H9 (cell line): ENCODE results near the gene CERCAM. TPM values are rescaled to one million over a fixed set of nuclear protein-coding genes. Genes with fewer than 3 reads are reported as not detected.
A peak's percentile ranks its signal among the peaks of the same experiment; 100 is the strongest.

Experiments used
- DNase-seq: peaks from one replicate; pipeline ENCODE4 v3.0.0-alpha.2; 2017
- H2AFZ ChIP-seq: one replicate; pipeline ENCODE4 v1.6.1; 2013; ENCODE audit warnings: mild to moderate bottlenecking, low read length, control low read depth, moderate library complexity
- H2AK5ac ChIP-seq: 2 replicates; pipeline ENCODE4 v1.6.1; 2013; ENCODE audit warnings: low read length, control low read depth, mixed read lengths; ENCODE audit not compliant: insufficient read length
- H2BK120ac ChIP-seq: one replicate; pipeline ENCODE4 v1.6.1; 2013; ENCODE audit warnings: low read depth, mild to moderate bottlenecking, low read length, control low read depth, inconsistent platforms; ENCODE audit not compliant: poor library complexity, severe bottlenecking
- H2BK12ac ChIP-seq: 2 replicates; pipeline ENCODE4 v1.6.1; 2013; ENCODE audit warnings: low read length, control low read depth, mixed read lengths, low read depth; ENCODE audit not compliant: insufficient read length
- H2BK15ac ChIP-seq: 2 replicates; pipeline ENCODE4 v1.6.1; 2013; ENCODE audit warnings: low read depth, low read length, control low read depth
- H2BK20ac ChIP-seq: one replicate; pipeline ENCODE4 v1.6.1; 2013; ENCODE audit warnings: low read depth, mild to moderate bottlenecking, low read length, control low read depth, inconsistent platforms; ENCODE audit not compliant: poor library complexity, severe bottlenecking
- H2BK5ac ChIP-seq: 2 replicates; pipeline ENCODE4 v1.6.1; 2013; ENCODE audit warnings: low read length, control low read depth, mixed read lengths; ENCODE audit not compliant: insufficient read length
- H3K14ac ChIP-seq: 2 replicates; pipeline ENCODE4 v1.6.1; 2013; ENCODE audit warnings: low read length, control low read depth; ENCODE audit not compliant: insufficient read depth
- H3K18ac ChIP-seq: 2 replicates; pipeline ENCODE4 v1.6.1; 2013; ENCODE audit warnings: low read depth, mild to moderate bottlenecking, mixed read lengths, low read length, control low read depth; ENCODE audit not compliant: insufficient read length
- H3K23ac ChIP-seq: 2 replicates; pipeline ENCODE4 v1.6.1; 2013; ENCODE audit warnings: low read length, control low read depth, mixed read lengths, low read depth; ENCODE audit not compliant: insufficient read length
- H3K23me2 ChIP-seq: 2 replicates; pipeline ENCODE4 v1.6.1; 2013; ENCODE audit warnings: low read depth, mild to moderate bottlenecking, mixed read lengths, low read length, control low read depth; ENCODE audit not compliant: insufficient read length, poor library complexity, severe bottlenecking
- H3K27ac ChIP-seq: 2 replicates; pipeline ENCODE4 v1.5.1; 2013; ENCODE audit warnings: low read length, control low read depth, mixed read lengths, low read depth; ENCODE audit not compliant: insufficient read length
- H3K27me3 ChIP-seq: 2 replicates; pipeline ENCODE4 v1.6.1; 2013; ENCODE audit warnings: low read length, control low read depth, inconsistent platforms; ENCODE audit not compliant: insufficient read depth
- H3K4ac ChIP-seq: 2 replicates; pipeline ENCODE4 v1.6.1; 2013; ENCODE audit warnings: low read depth, mild to moderate bottlenecking, control low read depth, inconsistent platforms, low read length, moderate library complexity
- H3K4me1 ChIP-seq: 2 replicates; pipeline ENCODE4 v1.6.1; 2013; ENCODE audit warnings: low read length, control low read depth, inconsistent platforms; ENCODE audit not compliant: insufficient read depth
- H3K4me2 ChIP-seq: 2 replicates; pipeline ENCODE4 v1.6.1; 2013; ENCODE audit warnings: low read length, control low read depth, mixed read lengths; ENCODE audit not compliant: insufficient read length, insufficient read depth
- H3K56ac ChIP-seq: 2 replicates; pipeline ENCODE4 v1.6.1; 2013; ENCODE audit warnings: low read depth, mild to moderate bottlenecking, mixed read lengths, low read length, control low read depth; ENCODE audit not compliant: insufficient read length
- H3K79me1 ChIP-seq: 2 replicates; pipeline ENCODE4 v1.6.1; 2013; ENCODE audit warnings: low read depth, mild to moderate bottlenecking, moderate library complexity, low read length, control low read depth, inconsistent platforms; ENCODE audit not compliant: insufficient read depth, poor library complexity, severe bottlenecking
- H3K79me2 ChIP-seq: 2 replicates; pipeline ENCODE4 v1.6.1; 2013; ENCODE audit warnings: low read length, control low read depth, inconsistent platforms; ENCODE audit not compliant: insufficient read depth
- H3K9ac ChIP-seq: 2 replicates; pipeline ENCODE4 v1.6.1; 2013; ENCODE audit warnings: low read length, control low read depth, mixed read lengths; ENCODE audit not compliant: insufficient read length; ENCODE audit errors: extremely low read depth
- H3K9me3 ChIP-seq: one replicate; pipeline ENCODE4 v1.6.1; 2013; ENCODE audit warnings: low read depth, low read length, inconsistent platforms; ENCODE audit not compliant: control insufficient read depth
- H3T11ph ChIP-seq: one replicate; pipeline ENCODE4 v1.6.1; 2013; ENCODE audit warnings: mild to moderate bottlenecking, low read length, control low read depth, inconsistent platforms
- H4K20me1 ChIP-seq: one replicate; pipeline ENCODE4 v1.6.1; 2013; ENCODE audit not compliant: control insufficient read depth, insufficient read length, insufficient read depth
- H4K5ac ChIP-seq: 2 replicates; pipeline ENCODE4 v1.6.1; 2013; ENCODE audit warnings: low read depth, mild to moderate bottlenecking, mixed read lengths, low read length, control low read depth; ENCODE audit not compliant: insufficient read length
- H4K8ac ChIP-seq: replicated peaks from 2 replicates; pipeline ENCODE4 v1.6.1; 2013; ENCODE audit warnings: low read length, control low read depth, mixed read lengths, low read depth; ENCODE audit not compliant: insufficient read length
- H4K91ac ChIP-seq: 2 replicates; pipeline ENCODE4 v1.6.1; 2013; ENCODE audit warnings: low read depth, mild to moderate bottlenecking, moderate library complexity, mixed read lengths, low read length, control low read depth; ENCODE audit not compliant: insufficient read length
- H3K27ac Mint-ChIP-seq, 3 experiments: 2 replicates in 2 of 3; 3 replicates in 1 of 3; pipeline ENCODE4 v1.8.0; 2020 to 2021; ENCODE audit warnings: mixed read lengths in 3 of 3, mild to moderate bottlenecking in 1 of 3, moderate library complexity in 1 of 3
- H3K27me3 Mint-ChIP-seq: 2 replicates; pipeline ENCODE4 v1.8.0; 2021; ENCODE audit warnings: low read depth, mild to moderate bottlenecking, moderate library complexity, mixed read lengths
- H3K36me3 Mint-ChIP-seq, 3 experiments: 2 replicates in 2 of 3; 3 replicates in 1 of 3; pipeline ENCODE4 v1.8.0; 2020 to 2021; ENCODE audit warnings: low read depth in 3 of 3, mixed read lengths in 3 of 3; ENCODE audit not compliant: insufficient read depth in 1 of 3
- H3K4me1 Mint-ChIP-seq, 2 experiments: 2 replicates each; pipeline ENCODE4 v1.8.0; 2020; ENCODE audit warnings: mixed read lengths in 2 of 2
- H3K4me3 Mint-ChIP-seq, 2 experiments: 2 replicates in 1 of 2; 3 replicates in 1 of 2; pipeline ENCODE4 v1.8.0; 2020 to 2021; ENCODE audit warnings: mild to moderate bottlenecking in 2 of 2, mixed read lengths in 2 of 2, moderate library complexity in 1 of 2
- H3K9me3 Mint-ChIP-seq, 2 experiments: 2 replicates in 1 of 2; 3 replicates in 1 of 2; pipeline ENCODE4 v1.8.0; 2020; ENCODE audit warnings: mild to moderate bottlenecking in 2 of 2, mixed read lengths in 2 of 2, moderate library complexity in 1 of 2
- CTCF ChIP-seq: fragments of 200-600 bp; sonication (generic); conservative IDR thresholded peaks from 3 replicates; pipeline ENCODE4 v1.8.0; 2021; ENCODE audit warnings: antibody characterized with exemption, mild to moderate bottlenecking
- WGBS: extraction: QIAGEN DNeasy Blood & Tissue Kit; methylation state at CpG from one replicate; pipeline ENCODE4 v1.1.7; 2013; ENCODE audit warnings: missing lambda C conversion rate, low lambda C conversion rate, mixed read lengths; ENCODE audit not compliant: insufficient read length; ENCODE audit errors: extremely low coverage; 5-methylcytosine and 5-hydroxymethylcytosine counted together
- total RNA-seq: library from RNA; stranded (reverse); gene quantifications from 2 replicates; pipeline ENCODE4 v1.2.1, GENCODE V29; 2021

Gene CERCAM
- total RNA-seq, 1 experiment from 2014 or later: 5.4 TPM

DNA sequence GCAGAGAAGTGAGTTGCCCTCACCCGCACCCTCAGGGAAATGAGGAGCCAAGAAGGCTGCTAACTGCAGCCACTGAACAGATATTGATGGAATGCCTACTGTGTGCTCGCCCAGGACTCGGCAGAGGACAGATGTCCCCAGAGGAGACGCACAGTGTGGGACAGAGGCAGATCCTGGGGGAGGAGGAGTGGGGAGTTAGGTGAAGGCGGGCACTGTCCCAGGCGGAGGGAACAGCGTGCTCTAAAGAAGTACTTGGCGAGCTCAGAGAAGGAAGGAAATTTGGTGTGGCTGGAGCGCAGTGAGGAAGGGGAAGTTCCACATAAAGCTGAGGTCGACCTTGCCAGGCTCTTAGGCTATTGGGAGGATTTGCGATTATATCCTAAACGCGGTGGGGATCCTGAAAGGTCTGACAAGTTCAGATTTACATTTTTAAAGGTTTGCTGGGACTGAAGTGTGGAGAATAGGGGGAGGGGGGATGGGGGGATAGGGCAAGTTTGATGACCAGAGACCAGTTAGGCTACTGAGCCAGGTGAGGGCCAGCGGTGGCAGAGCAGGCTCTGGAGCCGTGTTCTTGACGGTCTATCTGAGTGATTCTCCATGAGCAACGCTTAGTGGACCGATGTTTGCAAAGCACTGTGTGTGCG lies 23.6 kb upstream of the CERCAM start:
- H3K23me2 ChIP-seq: peaks cover 6% of the 10 kb centered on the region
- H2BK5ac ChIP-seq: no peak overlapping the region
- H3K4ac ChIP-seq: no peak overlapping the region
- no peak overlapping the region for H2AFZ ChIP-seq
- H4K20me1 ChIP-seq: no peaks in the 10 kb centered on the region
- no peaks in the 10 kb centered on the region for H3K79me2 ChIP-seq
- no peak overlapping the region for H4K8ac ChIP-seq
- peaks cover 76% of the 10 kb centered on the region for H3K27me3 ChIP-seq
- no peak overlapping the region for H4K91ac ChIP-seq
- no peak overlapping the region for H3K56ac ChIP-seq
- H2BK15ac ChIP-seq: no peak overlapping the region
- no peaks in the 10 kb centered on the region for H3K79me1 ChIP-seq
- no peak overlapping the region for H3T11ph ChIP-seq
- no peak overlapping the region for H2AK5ac ChIP-seq
- WGBS: no CpG with 5 or more reads among the region's 19 CpGs
- H3K4me1 ChIP-seq: no peaks in the 10 kb centered on the region
- peak overlapping the region in 1 of 2 experiments; percentile 49; a peak in 2 of 5 replicates for H3K4me3 Mint-ChIP-seq
- no peak overlapping the region for H2BK12ac ChIP-seq
- no peak overlapping the region for H3K23ac ChIP-seq
- peaks cover under 1 to 3% of the 10 kb centered on the region in 2 experiments; a peak in 2 of 5 replicates for H3K9me3 Mint-ChIP-seq
- no peak overlapping the region; a peak in 3 of 7 replicates for H3K27ac Mint-ChIP-seq
- no peaks in the 10 kb centered on the region for H3K9me3 ChIP-seq
- no peak overlapping the region for H3K9ac ChIP-seq
- no peak overlapping the region for H3K14ac ChIP-seq
- H3K18ac ChIP-seq: no peak overlapping the region
- H3K4me2 ChIP-seq: no peak overlapping the region
- H3K27me3 Mint-ChIP-seq: peaks cover 97% of the 10 kb centered on the region
- H3K4me1 Mint-ChIP-seq: peaks cover 27% of the 10 kb centered on the region in 2 experiments
- no peak overlapping the region for H2BK20ac ChIP-seq
- peak; percentile 75 for DNase-seq
- no peak overlapping the region for H2BK120ac ChIP-seq
- TF ChIP-seq CTCF: no peak
- H3K36me3 Mint-ChIP-seq: 0 out of 7 replicates have a peak, but pooled peaks cover 0 to 2% (median 0%) of the 10 kb centered on the region in 3 experiments
- H3K27ac ChIP-seq: no peak overlapping the region
- H4K5ac ChIP-seq: no peak overlapping the region
